IMR-90 (cell line): ENCODE results near the gene CPED1. TPM values are rescaled to one million over a fixed set of nuclear protein-coding genes. Genes with fewer than 3 reads are reported as not detected.

ENCODE experiments used
- ATAC-seq: fragments of 200-7000 bp; cut with Tn5 transposase; 2 replicates; pipeline ENCODE4 v1.9.1; 2020; ENCODE audit warnings: low read depth, mild to moderate bottlenecking, moderate library complexity
- BruUV-seq: library from RNA; stranded (reverse); fragments of 400-500 nt; replicated peaks from 2 replicates; lab custom pipeline; 2021; lab: Mats Ljungman, UMichigan
- CTCF ChIA-PET: fragments of 300-600 bp; formaldehyde crosslinking; extraction: SDS; loops from one replicate; lab custom pipeline; 2021; ENCODE audit warnings: antibody characterized with exemption; lab: Yijun Ruan, JAX
- POLR2A ChIA-PET: fragments of 300-600 bp; sonication (Branson Sonifier 250); formaldehyde crosslinking; loops from one replicate; lab custom pipeline; 2022; ENCODE audit warnings: antibody characterized with exemption; ENCODE audit not compliant: unreplicated experiment; lab: Charles Lee
- DNase-seq: peaks from one replicate; pipeline ENCODE4 v3.0.0; 2013
- H2AFZ ChIP-seq: replicated peaks from 2 replicates; pipeline ENCODE3; 2013; ENCODE audit warnings: low read length, mild to moderate bottlenecking; ENCODE audit not compliant: poor library complexity
- H2AK5ac ChIP-seq: 2 replicates; pipeline ENCODE4 v1.6.1; 2013; ENCODE audit warnings: low read depth, low read length, inconsistent platforms
- H2AK9ac ChIP-seq: replicated peaks from 2 replicates; pipeline ENCODE3; 2013; ENCODE audit warnings: mild to moderate bottlenecking, low read depth, low read length, moderate library complexity; ENCODE audit not compliant: poor library complexity
- H2BK120ac ChIP-seq: 2 replicates; pipeline ENCODE4 v1.6.1; 2013; ENCODE audit warnings: low read depth, low read length, inconsistent platforms
- H2BK15ac ChIP-seq: 3 replicates; pipeline ENCODE4 v1.6.1; 2013; ENCODE audit warnings: low read depth, low read length, inconsistent platforms
- H2BK20ac ChIP-seq: 2 replicates; pipeline ENCODE4 v1.6.1; 2013; ENCODE audit warnings: low read depth, mild to moderate bottlenecking, inconsistent platforms, low read length, moderate library complexity
- H2BK5ac ChIP-seq: 2 replicates; pipeline ENCODE4 v1.6.1; 2013; ENCODE audit warnings: mild to moderate bottlenecking, low read depth, low read length, inconsistent platforms; ENCODE audit not compliant: poor library complexity, severe bottlenecking
- H3K14ac ChIP-seq: replicated peaks from 2 replicates; pipeline ENCODE4 v1.6.1; 2013; ENCODE audit warnings: low read depth, low read length, inconsistent platforms
- H3K18ac ChIP-seq: 2 replicates; pipeline ENCODE4 v1.6.1; 2013; ENCODE audit warnings: low read depth, low read length, control low read depth
- H3K23ac ChIP-seq: 2 replicates; pipeline ENCODE4 v1.6.1; 2013; ENCODE audit warnings: low read depth, low read length, inconsistent platforms
- H3K27ac ChIP-seq: 2 replicates; pipeline ENCODE4 v1.5.1; 2013; ENCODE audit warnings: mild to moderate bottlenecking, control low read depth, low read length; ENCODE audit not compliant: insufficient read depth
- H3K27me3 ChIP-seq: 2 replicates; pipeline ENCODE4 v1.6.1; 2013; ENCODE audit warnings: low read length; ENCODE audit not compliant: control insufficient read depth, insufficient read depth
- H3K36me3 ChIP-seq: 2 replicates; pipeline ENCODE4 v1.6.1; 2013; ENCODE audit warnings: low read length, mixed read lengths; ENCODE audit not compliant: control insufficient read depth, insufficient read depth
- H3K4ac ChIP-seq: 2 replicates; pipeline ENCODE4 v1.6.1; 2013; ENCODE audit warnings: low read depth, low read length, inconsistent platforms
- H3K4me1 ChIP-seq: 2 replicates; pipeline ENCODE4 v1.6.1; 2013; ENCODE audit warnings: low read length, mixed read lengths; ENCODE audit not compliant: control insufficient read depth, insufficient read depth
- H3K4me2 ChIP-seq: 2 replicates; pipeline ENCODE4 v1.6.1; 2013; ENCODE audit warnings: low read depth, mild to moderate bottlenecking, control low read depth, low read length, moderate library complexity
- H3K4me3 ChIP-seq: 2 replicates; pipeline ENCODE4 v1.5.1; 2013; ENCODE audit warnings: low read depth, mild to moderate bottlenecking, control low read depth, low read length, moderate library complexity; ENCODE audit not compliant: insufficient read depth
- H3K56ac ChIP-seq: 2 replicates; pipeline ENCODE4 v1.6.1; 2013; ENCODE audit warnings: low read length, inconsistent platforms; ENCODE audit not compliant: insufficient read depth; ENCODE audit errors: extremely low read depth
- H3K79me1 ChIP-seq, 2 experiments: 2 replicates each; pipeline ENCODE4 v1.6.1; 2013; ENCODE audit warnings: low read length in 2 of 2, inconsistent platforms in 1 of 2, low read depth in 1 of 2
- H3K9ac ChIP-seq: 2 replicates; pipeline ENCODE4 v1.6.1; 2013; ENCODE audit warnings: low read depth, low read length, control low read depth
- H3K9me1 ChIP-seq: 2 replicates; pipeline ENCODE4 v1.6.1; 2013; ENCODE audit warnings: low read length, inconsistent platforms; ENCODE audit not compliant: insufficient read depth
- H3K9me3 ChIP-seq: 2 replicates; pipeline ENCODE4 v1.6.1; 2013; ENCODE audit warnings: low read length; ENCODE audit not compliant: control insufficient read depth, insufficient read depth
- H4K20me1 ChIP-seq: 2 replicates; pipeline ENCODE4 v1.6.1; 2013; ENCODE audit warnings: low read length, inconsistent platforms; ENCODE audit not compliant: insufficient read depth
- H4K5ac ChIP-seq: 2 replicates; pipeline ENCODE4 v1.6.1; 2013; ENCODE audit warnings: mild to moderate bottlenecking, low read depth, low read length, control low read depth
- H4K8ac ChIP-seq, 2 experiments: 2 replicates each; pipeline ENCODE4 v1.6.1; 2013; ENCODE audit warnings: low read depth in 2 of 2, low read length in 2 of 2, control low read depth in 1 of 2, inconsistent platforms in 1 of 2
- H4K91ac ChIP-seq: 2 replicates; pipeline ENCODE4 v1.6.1; 2013; ENCODE audit warnings: low read depth, low read length, inconsistent platforms; ENCODE audit not compliant: insufficient read depth
- BHLHE40 ChIP-seq: fragments of 150-350 bp; IDR thresholded peaks from 2 replicates; pipeline ENCODE4 v1.6.1; 2016; ENCODE audit warnings: mild to moderate bottlenecking, low read depth, low read length
- ELK1 ChIP-seq: fragments of 150-350 bp; IDR thresholded peaks from 2 replicates; pipeline ENCODE4 v1.6.1; 2016; ENCODE audit warnings: low read depth, mild to moderate bottlenecking, low read length, moderate library complexity, borderline replicate concordance
- FOS ChIP-seq: fragments of 150-350 bp; IDR thresholded peaks from 2 replicates; pipeline ENCODE4 v1.6.1; 2016; ENCODE audit warnings: low read depth, low read length
- MAFK ChIP-seq: IDR thresholded peaks from 2 replicates; pipeline ENCODE4 v1.6.1; 2012; ENCODE audit warnings: low read depth, low read length, improper control_type of control experiment
- MAZ ChIP-seq: IDR thresholded peaks from 2 replicates; pipeline ENCODE4 v1.6.1; 2012; ENCODE audit warnings: low read depth, mild to moderate bottlenecking, low read length, improper control_type of control experiment, moderate library complexity, borderline replicate concordance
- MXI1 ChIP-seq: IDR thresholded peaks from 2 replicates; pipeline ENCODE4 v1.6.1; 2012; ENCODE audit warnings: low read depth, mild to moderate bottlenecking, low read length, moderate library complexity, borderline replicate concordance
- NFE2L2 ChIP-seq: fragments of 150-350 bp; IDR thresholded peaks from 2 replicates; pipeline ENCODE4 v1.6.1; 2016; ENCODE audit warnings: low read depth, mild to moderate bottlenecking, low read length
- RAD21 ChIP-seq: IDR thresholded peaks from 2 replicates; pipeline ENCODE4 v1.6.1; 2012; ENCODE audit warnings: low read length, improper control_type of control experiment
- RCOR1 ChIP-seq: IDR thresholded peaks from 2 replicates; pipeline ENCODE4 v1.6.1; 2012; ENCODE audit warnings: mild to moderate bottlenecking, low read length, improper control_type of control experiment; ENCODE audit not compliant: insufficient replicate concordance
- RFX5 ChIP-seq: IDR thresholded peaks from 2 replicates; pipeline ENCODE4 v1.8.0; 2012; ENCODE audit warnings: low read depth, mild to moderate bottlenecking, low read length, moderate library complexity
- USF2 ChIP-seq: fragments of 150-350 bp; IDR thresholded peaks from 2 replicates; pipeline ENCODE4 v1.6.1; 2017; ENCODE audit warnings: mild to moderate bottlenecking, antibody characterized with exemption, low read length, low read depth
- dilution Hi-C: fragments of 300-500 bp; cut with HindIII; formaldehyde crosslinking; loops from one replicate; pipeline ENCODE4 v1.14.3; 2018; ENCODE audit warnings: low sequenced_read_pairs; ENCODE audit not compliant: unreplicated experiment
- in situ Hi-C: fragments of 300-500 bp; cut with MboI; formaldehyde crosslinking; loops from 3 replicates; pipeline ENCODE4 v1.14.3; 2019; ENCODE audit warnings: low sequenced_read_pairs, inconsistent platforms, mixed read lengths
- intact Hi-C: fragments of 100-400 bp; cut with micrococcal nuclease; formaldehyde crosslinking; loops from 2 replicates; pipeline ENCODE4 v1.10.0; 2022
- polyA plus RNA-seq, 3 experiments: library from polyadenylated mRNA; depleted of rRNA; stranded (reverse); fragments of >200 nt; gene quantifications; 2 replicates each; pipeline ENCODE4 v1.2.3, GENCODE V29; 2012; ENCODE audit warnings: low replicate concordance in 1 of 3
- total RNA-seq: library from RNA; depleted of rRNA; stranded (reverse); fragments of >200 nt; gene quantifications from 2 replicates; pipeline ENCODE4 v1.2.3, GENCODE V29; 2012

Gene CPED1
- total and polyA plus RNA-seq, 2 of the 4 experiments (the other 2 are of a cell fraction) = 31.2 to 96.8 TPM

DNA sequence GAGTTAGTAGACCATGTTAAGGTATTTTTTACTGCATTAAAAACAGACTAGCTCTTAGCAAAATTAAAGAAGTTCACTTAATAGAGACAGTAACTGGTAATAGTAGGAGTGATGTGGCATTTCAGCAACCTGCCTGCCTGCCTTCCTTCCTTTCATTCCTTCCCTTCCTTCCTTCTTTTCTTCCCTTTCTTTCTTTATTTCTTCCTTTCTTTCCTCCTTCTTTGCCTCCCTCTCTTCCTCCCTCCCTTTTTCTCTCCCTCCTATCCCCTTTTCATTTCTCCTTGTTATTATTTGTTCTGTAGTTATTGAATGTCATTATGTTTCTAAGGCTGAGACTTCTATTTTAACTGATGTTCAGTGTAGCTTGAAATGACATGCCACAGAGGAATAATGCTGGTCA, 193.8 kb downstream of the CPED1 start:
- H3K4me2 ChIP-seq = no peak overlapping the region
- no peak overlapping the region for H2AFZ ChIP-seq
- H3K4me3 ChIP-seq = no peak overlapping the region
- H2BK15ac ChIP-seq = no peak overlapping the region
- H3K9ac ChIP-seq = no peak overlapping the region
- no peak for TF ChIP-seq USF2
- TF ChIP-seq RAD21 = no peak
- no peak for TF ChIP-seq FOS
- TF ChIP-seq BHLHE40 = no peak
- TF ChIP-seq NFE2L2 = no peak
- no peak for TF ChIP-seq MAZ
- TF ChIP-seq ELK1 = no peak
- TF ChIP-seq MXI1 = no peak
- TF ChIP-seq RFX5 = no peak
- no peak for TF ChIP-seq MAFK
- TF ChIP-seq RCOR1 = no peak
- no peak overlapping the region for H2AK5ac ChIP-seq
- ChIA-PET POLR2A (no interaction called here), CTCF (interaction anchor here (1.1 kb wide), 1 partner anchor 38 kb away, joined by 3 read pairs; no protein-coding TSS in a partner anchor)
- H2AK9ac ChIP-seq = no peak overlapping the region
- H3K9me3 ChIP-seq = no peaks in the 10 kb centered on the region
- no peaks in the 10 kb centered on the region for H3K27me3 ChIP-seq
- no peaks in the 10 kb centered on the region for H3K36me3 ChIP-seq
- peak overlapping the region; percentile 57; the same call in 1 of the 2 replicates for H3K14ac ChIP-seq
- H2BK20ac ChIP-seq = no peak overlapping the region
- peaks cover 0 to 29% of the 10 kb centered on the region in 2 experiments; a peak in 3 of 4 replicates for H3K79me1 ChIP-seq
- H3K4ac ChIP-seq = no peak overlapping the region
- intact Hi-C loops (loop anchor here (5.0 kb wide), 1 partner anchor 50 kb away; no protein-coding TSS in a partner anchor), dilution Hi-C loops (no loop called here), in situ Hi-C loops (no loop called here)
- no peak overlapping the region for H3K27ac ChIP-seq
- no peak for DNase-seq
- no peak overlapping the region for H2BK5ac ChIP-seq
- H3K4me1 ChIP-seq = peaks cover 3% of the 10 kb centered on the region; the same call in 1 of the 2 replicates
- ATAC-seq = no peak
- no peaks in the 10 kb centered on the region for H4K20me1 ChIP-seq
- peak overlapping the region; percentile 3; the same call in 1 of the 2 replicates for H2BK120ac ChIP-seq
- H3K23ac ChIP-seq = no peak overlapping the region; the same call in 1 of the 2 replicates
- no peak overlapping the region for H4K5ac ChIP-seq
- H3K9me1 ChIP-seq = peaks cover 5% of the 10 kb centered on the region
- H3K56ac ChIP-seq = no peak overlapping the region
- no peak overlapping the region for H4K8ac ChIP-seq
- H3K18ac ChIP-seq = no peak overlapping the region
- no peak overlapping the region for H4K91ac ChIP-seq
- no TSS peak for BruUV-seq
